GM12891 (cell line): Measurements from ENCODE around the gene TTC7B.

ENCODE experiments used
- DNase-seq: peaks from one replicate; pipeline ENCODE4 v3.0.0; 2011; ENCODE audit warnings: low spot score; ENCODE audit not compliant: insufficient read length
- FAIRE-seq: peaks from 2 replicates; lab custom pipeline; 2011; peaks lifted over from hg19 to GRCh38; lab: Jason Lieb, UNC
- PAX5 ChIP-seq: IDR thresholded peaks from 2 replicates; pipeline ENCODE4 v1.6.1; 2011; ENCODE audit warnings: low read length, moderate library complexity, mild to moderate bottlenecking; ENCODE audit not compliant: insufficient read depth, severe bottlenecking
- POLR2A ChIP-seq: IDR thresholded peaks from 2 replicates; pipeline ENCODE4 v1.6.1; 2011; ENCODE audit warnings: low read depth, low read length, control low read depth
- POLR2AphosphoS5 ChIP-seq: IDR thresholded peaks from 2 replicates; pipeline ENCODE4 v1.6.1; 2011; ENCODE audit warnings: low read depth, low read length, control low read depth
- POU2F2 ChIP-seq: IDR thresholded peaks from 2 replicates; pipeline ENCODE4 v1.6.1; 2011; ENCODE audit warnings: low read depth, mild to moderate bottlenecking, control low read depth, low read length, moderate library complexity
- SPI1 ChIP-seq: IDR thresholded peaks from 2 replicates; pipeline ENCODE4 v1.6.1; 2011; ENCODE audit warnings: low read depth, low read length, control low read depth
- TAF1 ChIP-seq: IDR thresholded peaks from 2 replicates; pipeline ENCODE4 v1.6.1; 2011; ENCODE audit warnings: low read depth, low read length, control low read depth

Gene TTC7B

DNA sequence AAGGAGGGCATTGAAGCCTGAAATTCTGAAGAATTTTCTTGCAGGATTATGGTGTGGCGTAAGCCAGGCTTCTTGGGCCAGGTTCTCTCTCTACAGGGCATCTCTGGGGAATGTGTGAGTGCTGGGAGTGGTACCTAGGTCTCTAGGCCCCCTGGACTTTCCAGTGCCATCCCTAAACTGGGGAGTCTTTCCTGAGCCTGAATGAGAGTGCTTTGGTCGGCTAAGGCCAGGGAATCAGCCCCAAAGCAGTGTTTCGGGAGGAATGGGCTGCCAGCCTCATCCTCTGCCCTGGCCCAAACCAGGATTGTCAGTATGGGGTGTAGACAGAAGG lies 325.5 kb downstream of the TTC7B start:
- DNase-seq (no peak), FAIRE-seq (no peak)
- TF ChIP-seq PAX5: no peak
- no peak for TF ChIP-seq POU2F2

DNA sequence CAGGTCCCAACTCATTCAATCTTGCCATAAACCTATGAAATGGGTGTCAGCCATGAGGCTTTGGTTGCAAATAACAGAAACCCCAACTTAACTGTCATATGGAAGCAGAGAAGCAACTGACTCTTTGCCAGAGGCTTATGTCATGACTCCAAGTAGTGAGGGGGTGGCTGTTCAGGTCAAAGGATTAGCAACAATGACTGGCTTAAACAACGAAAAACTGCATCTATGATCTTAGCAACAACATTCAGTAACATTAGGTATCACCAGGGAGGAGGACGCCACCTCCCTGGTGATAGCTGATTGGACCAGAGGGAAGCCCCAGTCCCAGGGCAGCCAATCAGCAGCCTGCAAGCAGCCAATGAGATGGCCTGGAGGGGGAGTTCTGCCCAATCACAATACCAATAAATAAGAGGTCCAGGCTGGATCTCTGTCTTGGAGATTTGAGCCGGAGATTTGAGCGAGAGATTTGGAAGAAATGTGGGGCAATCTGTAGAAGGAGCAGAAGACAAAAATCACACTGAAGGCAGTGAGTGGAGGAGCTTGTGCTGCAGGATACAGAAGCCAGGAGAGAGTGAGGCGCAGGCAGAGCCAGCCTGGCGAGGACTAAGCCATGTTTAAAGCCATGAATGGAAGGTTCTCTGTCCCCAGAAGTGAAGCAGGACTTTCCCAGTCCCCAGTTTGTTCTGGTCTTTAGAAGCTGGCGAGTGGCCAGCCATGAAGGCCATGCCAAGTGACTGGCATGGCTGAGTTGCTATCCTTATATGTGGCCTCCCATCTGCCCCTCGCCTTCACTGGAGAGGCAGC lies 326.1 kb downstream of the TTC7B start:
- TF ChIP-seq POLR2A (no peak), POLR2AphosphoS5 (no peak), TAF1 (no peak), SPI1 (no peak), PAX5 (no peak), POU2F2 (no peak)
- DNase-seq (no peak), FAIRE-seq (no peak)

DNA sequence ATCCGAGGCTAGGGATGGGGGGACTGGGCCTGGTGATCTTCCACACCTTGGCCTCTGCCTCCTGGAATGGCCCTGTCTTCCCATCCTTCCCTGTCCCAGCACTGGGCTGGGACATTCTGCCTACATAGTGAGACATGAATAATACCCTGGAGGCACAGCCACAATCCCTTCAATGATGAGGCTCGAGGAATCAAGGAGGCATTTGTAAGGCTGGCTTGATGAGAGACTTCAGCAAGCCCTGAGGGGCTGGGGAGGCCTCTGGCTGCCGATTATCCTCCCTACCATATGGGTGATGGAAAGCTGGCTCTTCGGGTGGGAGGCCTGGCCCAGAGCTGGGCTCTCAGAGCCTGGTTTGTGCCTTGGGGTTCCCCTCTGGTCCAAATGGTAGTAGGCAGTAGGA lies 326.9 kb downstream of the TTC7B start:
- no peak for FAIRE-seq
- no peak for DNase-seq
- no peak for TF ChIP-seq PAX5
- no peak for TF ChIP-seq TAF1
- TF ChIP-seq SPI1: no peak
- TF ChIP-seq POLR2A: no peak
- TF ChIP-seq POU2F2: no peak
- TF ChIP-seq POLR2AphosphoS5: no peak

DNA sequence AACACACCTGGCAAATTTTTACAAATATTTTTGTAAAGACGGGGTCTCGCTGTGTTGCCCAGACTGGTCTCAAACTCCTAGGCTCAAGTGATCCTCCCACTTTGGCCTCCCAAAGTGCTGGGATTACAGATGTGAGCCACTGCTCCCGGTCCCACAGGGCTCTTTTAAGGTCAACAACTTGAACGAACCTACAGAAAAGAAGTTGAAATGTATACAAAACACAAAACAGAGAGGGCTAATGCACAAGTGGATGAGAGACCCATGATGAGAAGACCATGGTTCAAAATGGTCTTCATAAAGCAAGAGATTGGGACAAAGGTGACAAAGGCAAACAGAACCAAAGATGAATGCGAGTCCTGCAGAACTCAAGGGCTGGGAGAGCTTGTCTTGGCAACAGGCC lies 328.0 kb downstream of the TTC7B start:
- FAIRE-seq (no peak), DNase-seq (no peak)
- TF ChIP-seq POLR2AphosphoS5: no peak
- TF ChIP-seq PAX5: no peak
- TF ChIP-seq SPI1: no peak
- TF ChIP-seq POLR2A: no peak
- TF ChIP-seq POU2F2: no peak
- no peak for TF ChIP-seq TAF1

- DNase-seq: no peak
- no peak for TF ChIP-seq TAF1
- TF ChIP-seq POLR2A: no peak
- TF ChIP-seq POU2F2: no peak
- no peak for FAIRE-seq
Observed at GRCh38 chr14:90487462-90487861, 328.8 kb downstream of the TTC7B start.

DNA sequence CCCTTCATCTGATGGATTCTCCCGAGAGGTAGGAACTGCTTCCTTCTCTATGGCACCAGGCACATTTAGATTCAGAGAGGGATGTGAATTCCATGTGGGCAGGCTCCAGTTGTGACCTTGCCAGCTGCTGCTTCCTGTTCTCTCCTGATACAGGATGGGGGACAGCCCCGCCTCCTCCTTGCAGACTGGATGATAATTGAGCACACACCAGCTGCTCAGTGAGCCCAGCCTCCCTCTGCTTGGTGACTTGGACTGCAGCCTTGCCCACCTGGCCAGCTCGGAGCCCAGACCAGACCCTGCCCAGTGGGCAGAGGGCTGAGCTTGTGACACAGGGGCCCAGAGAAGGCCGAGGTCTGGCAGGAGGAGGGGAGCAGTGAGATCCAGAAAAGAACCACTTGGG lies 329.2 kb downstream of the TTC7B start:
- TF ChIP-seq SPI1 (no peak), POLR2A (no peak), TAF1 (no peak), PAX5 (no peak), POU2F2 (no peak), POLR2AphosphoS5 (no peak)
- FAIRE-seq (no peak), DNase-seq (no peak)

GRCh38 chr14:90484291-90484690 lies 331.9 kb downstream of the TTC7B start:
- TF ChIP-seq POLR2A (no peak), POU2F2 (no peak)
- FAIRE-seq (no peak), DNase-seq (no peak)

- TF ChIP-seq POU2F2: no peak
- no peak for TF ChIP-seq PAX5
- no peak for TF ChIP-seq SPI1
- no peak for TF ChIP-seq POLR2A
- TF ChIP-seq POLR2AphosphoS5: no peak
- TF ChIP-seq TAF1: no peak
- FAIRE-seq: no peak
- DNase-seq: no peak
Observed at GRCh38 chr14:90483571-90483974, 332.7 kb downstream of the TTC7B start.

DNA sequence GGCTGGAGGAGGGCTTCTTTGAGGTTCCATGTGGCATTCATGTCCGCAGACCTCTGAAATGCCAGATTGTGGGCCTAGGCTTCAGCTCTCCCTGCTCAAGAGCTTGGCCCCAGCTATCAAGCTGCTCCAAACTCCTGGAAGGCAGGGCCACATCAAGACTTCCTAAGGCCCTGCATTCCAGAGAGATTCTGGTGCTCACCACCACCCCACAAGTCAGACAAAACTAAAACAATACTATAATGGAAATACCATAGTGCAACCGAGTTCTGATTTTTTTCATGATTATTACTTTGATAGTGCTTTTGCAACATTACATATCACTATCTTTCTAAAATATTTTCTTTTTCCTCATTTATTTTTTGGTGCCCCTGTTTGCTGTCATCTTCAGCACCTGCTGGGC lies 333.1 kb downstream of the TTC7B start:
- no peak for DNase-seq
- no peak for FAIRE-seq
- no peak for TF ChIP-seq POU2F2
- TF ChIP-seq SPI1: no peak

DNA sequence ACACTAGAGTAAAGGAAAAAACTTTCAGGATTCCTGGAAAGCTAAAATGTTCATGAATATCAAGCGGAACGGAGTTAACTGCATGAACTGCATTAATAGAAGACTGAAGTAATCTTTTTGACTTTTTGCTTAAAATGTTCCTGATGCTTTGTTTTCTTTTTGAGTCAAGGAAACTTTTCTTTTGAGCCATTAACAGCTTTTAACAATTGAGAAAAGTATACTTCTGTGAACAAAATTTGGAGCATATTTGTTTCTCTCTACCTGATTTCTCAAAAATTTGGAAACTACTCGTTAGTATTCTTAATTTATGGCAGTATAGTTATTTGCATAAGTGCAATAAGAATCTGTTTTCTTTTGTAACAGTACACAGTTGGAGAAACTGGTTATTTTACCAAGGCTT lies 340.9 kb downstream of the TTC7B start:
- DNase-seq (no peak), FAIRE-seq (no peak)
- no peak for TF ChIP-seq POLR2AphosphoS5
- TF ChIP-seq PAX5: no peak
- TF ChIP-seq POLR2A: no peak
- TF ChIP-seq SPI1: no peak
- TF ChIP-seq POU2F2: no peak
- TF ChIP-seq TAF1: no peak
